ENCODE results near the gene RANBP3. TPM values are rescaled to one million over a fixed set of nuclear protein-coding genes. Genes with fewer than 3 reads are reported as not detected.

The RANBP3 gene
- total RNA-seq, 2 donors from 2014 or later: 77.4 to 81.4 TPM

DNA sequence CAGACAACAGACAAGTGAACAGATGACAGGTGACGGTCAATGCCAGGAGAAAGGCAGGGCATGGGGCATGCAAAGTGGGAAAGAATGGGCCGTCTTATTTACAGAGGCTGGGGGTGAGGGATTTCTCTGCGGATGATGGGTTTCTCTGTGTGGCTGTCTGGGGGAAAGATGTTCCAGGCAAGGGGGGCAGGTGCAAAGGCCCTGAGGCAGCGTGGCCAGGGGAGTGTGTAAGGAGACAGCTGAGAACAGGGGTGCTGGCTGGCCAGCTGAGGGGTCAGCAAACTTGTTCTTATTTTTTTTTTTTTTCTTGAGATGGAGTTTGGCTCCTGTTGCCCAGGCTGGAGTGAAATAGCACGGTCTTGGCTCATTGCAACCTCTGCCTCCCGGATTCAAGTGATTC lies 21.8 kb upstream of the RANBP3 start:
- Histone ChIP-seq H3K9me3 (ENCODE audit: control insufficient read depth, low read length) (no peaks in the 10 kb centered on the region), H3K9ac (ENCODE audit: extremely low read depth, low read length, poor library complexity, severe bottlenecking) (no peak overlapping the region), H3K36me3 (ENCODE audit: control insufficient read depth, insufficient read depth, low read length) (no peaks in the 10 kb centered on the region), H3K4me3 (ENCODE audit: low read length) (no peak overlapping the region), H3K4me1 (ENCODE audit: control insufficient read depth, insufficient read depth, low read length) (no peaks in the 10 kb centered on the region), H3K27ac (ENCODE audit: low read depth, low read length) (no peak overlapping the region), H3K27me3 (ENCODE audit: control insufficient read depth, insufficient read depth, low read length, poor library complexity, severe bottlenecking) (no peaks in the 10 kb centered on the region)
- H3K36me3 Mint-ChIP-seq (ENCODE audit: low read depth): peaks cover 19% of the 10 kb centered on the region
- DNase-seq: no peak
- H3K9me3 Mint-ChIP-seq: peaks cover 13% of the 10 kb centered on the region
- TF ChIP-seq, protein P1, sequence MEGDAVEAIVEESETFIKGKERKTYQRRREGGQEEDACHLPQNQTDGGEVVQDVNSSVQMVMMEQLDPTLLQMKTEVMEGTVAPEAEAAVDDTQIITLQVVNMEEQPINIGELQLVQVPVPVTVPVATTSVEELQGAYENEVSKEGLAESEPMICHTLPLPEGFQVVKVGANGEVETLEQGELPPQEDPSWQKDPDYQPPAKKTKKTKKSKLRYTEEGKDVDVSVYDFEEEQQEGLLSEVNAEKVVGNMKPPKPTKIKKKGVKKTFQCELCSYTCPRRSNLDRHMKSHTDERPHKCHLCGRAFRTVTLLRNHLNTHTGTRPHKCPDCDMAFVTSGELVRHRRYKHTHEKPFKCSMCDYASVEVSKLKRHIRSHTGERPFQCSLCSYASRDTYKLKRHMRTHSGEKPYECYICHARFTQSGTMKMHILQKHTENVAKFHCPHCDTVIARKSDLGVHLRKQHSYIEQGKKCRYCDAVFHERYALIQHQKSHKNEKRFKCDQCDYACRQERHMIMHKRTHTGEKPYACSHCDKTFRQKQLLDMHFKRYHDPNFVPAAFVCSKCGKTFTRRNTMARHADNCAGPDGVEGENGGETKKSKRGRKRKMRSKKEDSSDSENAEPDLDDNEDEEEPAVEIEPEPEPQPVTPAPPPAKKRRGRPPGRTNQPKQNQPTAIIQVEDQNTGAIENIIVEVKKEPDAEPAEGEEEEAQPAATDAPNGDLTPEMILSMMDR (conservative IDR thresholded peaks at IDR 0.05): no peak
- H3K27ac Mint-ChIP-seq: no peak overlapping the region
- H3K27me3 Mint-ChIP-seq (ENCODE audit: insufficient read depth): no peaks in the 10 kb centered on the region
- no peak overlapping the region for H3K4me3 Mint-ChIP-seq
- no peaks in the 10 kb centered on the region for H3K4me1 Mint-ChIP-seq
- 92 to 94% methylated on average over 6 of the region's 6 CpGs for WGBS, 2 experiments (ENCODE audit: insufficient coverage in 1 of 2, insufficient read length in 1 of 2)

DNA sequence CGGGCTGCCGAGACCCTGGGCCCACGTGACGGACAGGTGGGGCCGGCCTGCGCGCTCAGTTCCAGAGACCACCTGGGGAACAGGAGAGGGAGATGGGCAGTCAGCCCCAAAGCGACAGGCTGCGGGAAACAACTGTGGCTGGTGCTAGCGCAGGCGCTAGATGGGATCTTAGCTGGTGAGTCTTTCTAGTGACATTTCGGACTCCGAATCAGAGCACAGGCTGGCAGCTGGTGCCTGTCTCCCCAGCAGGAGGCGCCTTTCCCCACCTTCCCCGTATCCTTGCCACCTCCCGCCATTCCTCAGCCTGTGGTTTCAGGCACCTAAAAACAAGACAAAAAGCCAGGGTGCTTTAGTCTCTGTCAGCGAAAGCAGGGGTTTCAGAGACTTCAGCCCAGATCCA lies 19.4 kb upstream of the RANBP3 start:
- Mint-ChIP-seq H3K36me3 (ENCODE audit: low read depth) (peaks cover 19% of the 10 kb centered on the region), H3K27ac (no peak overlapping the region), H3K4me1 (no peaks in the 10 kb centered on the region), H3K4me3 (no peak overlapping the region), H3K27me3 (ENCODE audit: insufficient read depth) (no peaks in the 10 kb centered on the region), H3K9me3 (peaks cover 13% of the 10 kb centered on the region)
- 81 to 82% methylated on average over 16 to 17 of the region's 17 CpGs for WGBS, 2 experiments (ENCODE audit: insufficient coverage in 1 of 2, insufficient read length in 1 of 2)
- no peak overlapping the region for H3K4me3 ChIP-seq (ENCODE audit: low read length)
- H3K9ac ChIP-seq (ENCODE audit: extremely low read depth, low read length, poor library complexity, severe bottlenecking): no peak overlapping the region
- H3K36me3 ChIP-seq (ENCODE audit: control insufficient read depth, insufficient read depth, low read length): no peaks in the 10 kb centered on the region
- TF ChIP-seq, protein P1 (conservative IDR thresholded peaks at IDR 0.05): peak; percentile 72
- no peaks in the 10 kb centered on the region for H3K4me1 ChIP-seq (ENCODE audit: control insufficient read depth, insufficient read depth, low read length)
- no peaks in the 10 kb centered on the region for H3K9me3 ChIP-seq (ENCODE audit: control insufficient read depth, low read length)
- peak; percentile 86 for DNase-seq
- no peak overlapping the region for H3K27ac ChIP-seq (ENCODE audit: low read depth, low read length)
- H3K27me3 ChIP-seq (ENCODE audit: control insufficient read depth, insufficient read depth, low read length, poor library complexity, severe bottlenecking): no peaks in the 10 kb centered on the region

DNA sequence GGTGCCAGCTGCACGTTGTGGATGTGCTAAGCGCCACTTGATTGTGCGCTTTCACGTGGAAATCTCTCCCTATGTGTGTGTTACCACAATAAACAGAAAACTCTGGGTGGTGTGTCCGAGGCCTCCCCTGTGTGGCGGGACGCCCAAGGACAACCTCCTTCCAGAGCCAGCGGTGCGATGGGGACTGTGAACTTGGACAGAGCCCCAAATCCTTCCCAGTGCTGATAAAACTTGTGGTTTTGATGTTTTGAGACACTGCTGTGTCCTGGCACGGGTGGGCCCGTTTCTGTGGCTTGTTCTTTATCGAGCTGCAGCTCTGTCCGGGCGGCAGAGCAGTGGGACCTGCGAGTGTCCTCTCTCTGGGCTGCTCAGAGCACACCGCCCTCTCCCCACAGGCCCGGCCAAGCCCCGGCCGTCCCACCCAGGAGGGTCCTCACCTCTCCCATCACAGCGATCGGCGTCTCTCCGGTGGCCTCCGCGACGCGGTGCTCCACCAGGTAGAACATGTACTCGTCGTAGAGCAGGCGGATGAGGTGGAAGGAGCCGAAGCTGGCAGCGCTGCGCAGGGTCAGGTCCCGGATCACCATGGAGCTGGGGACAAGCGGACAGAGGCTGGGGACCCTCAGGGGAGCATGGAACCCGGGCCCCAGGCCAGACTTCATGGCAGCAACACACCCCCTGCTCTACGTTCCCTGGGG lies 18.8 kb upstream of the RANBP3 start:
- Mint-ChIP-seq H3K36me3 (ENCODE audit: low read depth) (peaks cover 17% of the 10 kb centered on the region), H3K27ac (no peak overlapping the region)

More for the DNA sequence above, 18.8 kb upstream of the RANBP3 start:
- H3K9me3 ChIP-seq (ENCODE audit: control insufficient read depth, low read length): no peaks in the 10 kb centered on the region
- H3K27me3 ChIP-seq (ENCODE audit: control insufficient read depth, insufficient read depth, low read length, poor library complexity, severe bottlenecking): no peaks in the 10 kb centered on the region
- no peak overlapping the region for H3K4me3 ChIP-seq (ENCODE audit: low read length)
- no peak overlapping the region for H3K9ac ChIP-seq (ENCODE audit: extremely low read depth, low read length, poor library complexity, severe bottlenecking)
- Mint-ChIP-seq H3K9me3 (peaks cover 13% of the 10 kb centered on the region), H3K4me3 (no peak overlapping the region), H3K4me1 (no peaks in the 10 kb centered on the region), H3K27me3 (ENCODE audit: insufficient read depth) (no peaks in the 10 kb centered on the region)
- WGBS, 2 experiments (ENCODE audit: insufficient coverage in 1 of 2, insufficient read length in 1 of 2): 91 to 96% methylated on average over 34 to 37 of the region's 37 CpGs
- no peaks in the 10 kb centered on the region for H3K4me1 ChIP-seq (ENCODE audit: control insufficient read depth, insufficient read depth, low read length)
- H3K27ac ChIP-seq (ENCODE audit: low read depth, low read length): no peak overlapping the region
- no peaks in the 10 kb centered on the region for H3K36me3 ChIP-seq (ENCODE audit: control insufficient read depth, insufficient read depth, low read length)
- TF ChIP-seq, protein P1 (conservative IDR thresholded peaks at IDR 0.05): no peak
- DNase-seq: no peak

Measured in endodermal cell (in vitro differentiated cells).